PC-9 (cell line): ENCODE data around the gene DSTN. TPM values are rescaled to one million over a fixed set of nuclear protein-coding genes. Genes with fewer than 3 reads are reported as not detected.
A peak's percentile ranks its signal among the peaks of the same experiment; 100 is the strongest.

Source experiments
- BruUV-seq: library from RNA; stranded (reverse); fragments of 400-500 nt; replicated peaks from 2 replicates; lab custom pipeline; 2021; lab: Mats Ljungman, UMichigan
- CTCF ChIA-PET: fragments of 300-600 bp; sonication (Branson Sonifier 250); formaldehyde crosslinking; loops from one replicate; lab custom pipeline; 2022; ENCODE audit warnings: antibody characterized with exemption; lab: Charles Lee
- POLR2A ChIA-PET: fragments of 300-600 bp; sonication (Branson Sonifier 250); formaldehyde crosslinking; loops from one replicate; lab custom pipeline; 2022; ENCODE audit warnings: antibody characterized with exemption; ENCODE audit not compliant: unreplicated experiment; lab: Charles Lee
- DNase-seq, 2 experiments: peaks; one replicate each; pipeline versions ENCODE4 v3.0.0 to v3.0.0-alpha.2; 2015 to 2022; ENCODE audit warnings: mixed read lengths in 1 of 2
- H2AFZ ChIP-seq: fragments of 200-600 bp; sonication (generic); 2 replicates; pipeline ENCODE4 v1.8.1; 2017; ENCODE audit warnings: antibody characterized with exemption
- H3F3A ChIP-seq: fragments of 200-600 bp; sonication (generic); 2 replicates; pipeline ENCODE4 v1.8.1; 2017; ENCODE audit warnings: antibody characterized with exemption, mild to moderate bottlenecking, low read depth; ENCODE audit not compliant: insufficient read depth
- H3K27ac ChIP-seq: fragments of 200-600 bp; sonication (generic); 2 replicates; pipeline ENCODE4 v1.6.1; 2016; ENCODE audit warnings: mixed run types
- H3K27me3 ChIP-seq: fragments of 200-600 bp; sonication (generic); 2 replicates; pipeline ENCODE4 v1.6.1; 2016; ENCODE audit warnings: low read depth, mixed run types; ENCODE audit not compliant: insufficient read depth
- H3K36me3 ChIP-seq: fragments of 200-600 bp; sonication (generic); 2 replicates; pipeline ENCODE4 v1.6.1; 2016; ENCODE audit warnings: low read depth, mixed run types
- H3K4me1 ChIP-seq: fragments of 200-600 bp; sonication (generic); replicated peaks from 2 replicates; pipeline ENCODE4 v1.6.1; 2016; ENCODE audit warnings: mixed run types; ENCODE audit not compliant: insufficient read depth
- H3K4me2 ChIP-seq: fragments of 200-600 bp; sonication (generic); 2 replicates; pipeline ENCODE4 v1.6.1; 2017; ENCODE audit warnings: mixed run types
- H3K4me3 ChIP-seq: fragments of 200-600 bp; sonication (generic); 2 replicates; pipeline ENCODE4 v1.6.1; 2016; ENCODE audit warnings: mixed run types
- H3K79me2 ChIP-seq: fragments of 200-600 bp; sonication (generic); 2 replicates; pipeline ENCODE4 v1.6.1; 2017; ENCODE audit warnings: low read depth, mixed run types
- H3K9me2 ChIP-seq: fragments of 200-600 bp; sonication (generic); 2 replicates; pipeline ENCODE4 v1.8.1; 2017; ENCODE audit warnings: mild to moderate bottlenecking; ENCODE audit not compliant: insufficient read depth
- H3K9me3 ChIP-seq: fragments of 200-600 bp; sonication (generic); 2 replicates; pipeline ENCODE4 v1.8.1; 2016; ENCODE audit warnings: low read depth; ENCODE audit not compliant: insufficient read depth
- H4K20me1 ChIP-seq: fragments of 200-600 bp; sonication (generic); 2 replicates; pipeline ENCODE4 v1.8.1; 2017; ENCODE audit not compliant: insufficient read depth
- EZH2 ChIP-seq: fragments of 200-600 bp; sonication (generic); IDR thresholded peaks from 2 replicates; pipeline ENCODE4 v1.8.0; 2017; ENCODE audit warnings: antibody characterized with exemption, low read depth
- intact Hi-C: fragments of 100-400 bp; cut with micrococcal nuclease; formaldehyde crosslinking; loops from one replicate; pipeline ENCODE4 v1.10.0; 2022; ENCODE audit not compliant: unreplicated experiment
- total RNA-seq: library from RNA; stranded (reverse); gene quantifications from 2 replicates; pipeline ENCODE4 v1.2.3, GENCODE V29; 2021
- TF ChIP-seq, protein P1 (sequence below): fragments of 200-600 bp; sonication (generic); conservative IDR thresholded peaks from 2 replicates; pipeline ENCODE4 v1.6.1; 2017; ENCODE audit warnings: mixed run types, antibody characterized with exemption, mild to moderate bottlenecking, moderate library complexity

The DSTN gene
- total RNA-seq, 1 experiment from 2014 or later, result 366 TPM

GRCh38 chr20:17610566-17611289, 40.9 kb downstream of the DSTN start:
- no peak overlapping the region for H3K27ac ChIP-seq
- H3K27me3 ChIP-seq, result no peaks in the 10 kb centered on the region
- H3K9me2 ChIP-seq, result no peaks in the 10 kb centered on the region
- intact Hi-C loops, result loop anchor here (2.0 kb wide), 1 partner anchor 288 kb away; no protein-coding TSS in a partner anchor
- H3F3A ChIP-seq, result peaks cover 35% of the 10 kb centered on the region
- no peaks in the 10 kb centered on the region for H3K9me3 ChIP-seq
- no peak overlapping the region for H2AFZ ChIP-seq
- no peak for DNase-seq
- peaks cover 10% of the 10 kb centered on the region for H3K4me1 ChIP-seq
- CTCF ChIA-PET, result interaction anchor here (1.0 kb wide), 1 partner anchor 31 kb away, joined by 3 read pairs; no protein-coding TSS in a partner anchor
- BruUV-seq, result no TSS peak
- no peak overlapping the region for H3K4me2 ChIP-seq
- H3K36me3 ChIP-seq, result peaks cover 23% of the 10 kb centered on the region
- H3K79me2 ChIP-seq, result peaks cover 30% of the 10 kb centered on the region
- no peak overlapping the region for H3K4me3 ChIP-seq
- POLR2A ChIA-PET, result interaction anchor here (0.7 kb wide), 1 partner anchor 18 kb away, joined by 6 read pairs; no protein-coding TSS in a partner anchor
- TF ChIP-seq EZH2, result no peak
- TF ChIP-seq, protein P1, sequence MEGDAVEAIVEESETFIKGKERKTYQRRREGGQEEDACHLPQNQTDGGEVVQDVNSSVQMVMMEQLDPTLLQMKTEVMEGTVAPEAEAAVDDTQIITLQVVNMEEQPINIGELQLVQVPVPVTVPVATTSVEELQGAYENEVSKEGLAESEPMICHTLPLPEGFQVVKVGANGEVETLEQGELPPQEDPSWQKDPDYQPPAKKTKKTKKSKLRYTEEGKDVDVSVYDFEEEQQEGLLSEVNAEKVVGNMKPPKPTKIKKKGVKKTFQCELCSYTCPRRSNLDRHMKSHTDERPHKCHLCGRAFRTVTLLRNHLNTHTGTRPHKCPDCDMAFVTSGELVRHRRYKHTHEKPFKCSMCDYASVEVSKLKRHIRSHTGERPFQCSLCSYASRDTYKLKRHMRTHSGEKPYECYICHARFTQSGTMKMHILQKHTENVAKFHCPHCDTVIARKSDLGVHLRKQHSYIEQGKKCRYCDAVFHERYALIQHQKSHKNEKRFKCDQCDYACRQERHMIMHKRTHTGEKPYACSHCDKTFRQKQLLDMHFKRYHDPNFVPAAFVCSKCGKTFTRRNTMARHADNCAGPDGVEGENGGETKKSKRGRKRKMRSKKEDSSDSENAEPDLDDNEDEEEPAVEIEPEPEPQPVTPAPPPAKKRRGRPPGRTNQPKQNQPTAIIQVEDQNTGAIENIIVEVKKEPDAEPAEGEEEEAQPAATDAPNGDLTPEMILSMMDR, result no peak
- H4K20me1 ChIP-seq, result peaks cover 20% of the 10 kb centered on the region; the same call in 1 of the 2 replicates

GRCh38 chr20:17611290-17611539, 41.3 kb downstream of the DSTN start:
- no peak for DNase-seq
- CTCF ChIA-PET, result interaction anchor here (1.0 kb wide), 1 partner anchor 32 kb away, joined by 3 read pairs; no protein-coding TSS in a partner anchor

GRCh38 chr20:17611540-17612286, 41.8 kb downstream of the DSTN start:
- H3F3A ChIP-seq, result peaks cover 27% of the 10 kb centered on the region
- H4K20me1 ChIP-seq, result peaks cover 10% of the 10 kb centered on the region; the same call in 1 of the 2 replicates
- BruUV-seq, result no TSS peak
- DNase-seq, result peak in 1 of 2 experiments; percentile 48
- no peaks in the 10 kb centered on the region for H3K9me3 ChIP-seq
- H3K27me3 ChIP-seq, result no peaks in the 10 kb centered on the region
- H3K27ac ChIP-seq, result no peak overlapping the region
- no peaks in the 10 kb centered on the region for H3K4me1 ChIP-seq
- peaks cover 21% of the 10 kb centered on the region for H3K79me2 ChIP-seq
- H2AFZ ChIP-seq, result no peak overlapping the region
- H3K4me3 ChIP-seq, result no peak overlapping the region
- H3K36me3 ChIP-seq, result peaks cover 16% of the 10 kb centered on the region; the same call in 1 of the 2 replicates
- no peak overlapping the region for H3K4me2 ChIP-seq
- no peaks in the 10 kb centered on the region for H3K9me2 ChIP-seq
- intact Hi-C loops, result loop anchor here (2.0 kb wide), 1 partner anchor 287 kb away; no protein-coding TSS in a partner anchor
- TF ChIP-seq, protein P1, result peak; percentile 58
- TF ChIP-seq EZH2, result no peak
- ChIA-PET POLR2A (no interaction called here), CTCF (no interaction called here)

More at GRCh38 chr20:17611290-17611539, 41.3 kb downstream of the DSTN start:
- Histone ChIP-seq H3K4me2 (no peak overlapping the region), H3K27me3 (no peaks in the 10 kb centered on the region), H3K9me3 (no peaks in the 10 kb centered on the region), H2AFZ (no peak overlapping the region), H3K9me2 (no peaks in the 10 kb centered on the region), H3K79me2 (peaks cover 25% of the 10 kb centered on the region), H4K20me1 (peaks cover 15% of the 10 kb centered on the region; the same call in 1 of the 2 replicates), H3K4me3 (no peak overlapping the region), H3K27ac (no peak overlapping the region), H3F3A (peaks cover 30% of the 10 kb centered on the region), H3K36me3 (peaks cover 21% of the 10 kb centered on the region), H3K4me1 (peaks cover 5% of the 10 kb centered on the region)
- no TSS peak for BruUV-seq
- TF ChIP-seq, protein P1, result no peak
- no peak for TF ChIP-seq EZH2
- POLR2A ChIA-PET, result no interaction called here
- intact Hi-C loops, result loop anchor here (2.0 kb wide), 1 partner anchor 288 kb away; no protein-coding TSS in a partner anchor
